Nucleus accumbens (tissue), 56 donors: ENCODE results near the gene RETSAT.

Experiments used
- DNase-seq, 56 donors: peaks; one replicate each; lab custom pipeline; 2025; lab: John Stamatoyannopoulos, UW

RETSAT gene

DNA sequence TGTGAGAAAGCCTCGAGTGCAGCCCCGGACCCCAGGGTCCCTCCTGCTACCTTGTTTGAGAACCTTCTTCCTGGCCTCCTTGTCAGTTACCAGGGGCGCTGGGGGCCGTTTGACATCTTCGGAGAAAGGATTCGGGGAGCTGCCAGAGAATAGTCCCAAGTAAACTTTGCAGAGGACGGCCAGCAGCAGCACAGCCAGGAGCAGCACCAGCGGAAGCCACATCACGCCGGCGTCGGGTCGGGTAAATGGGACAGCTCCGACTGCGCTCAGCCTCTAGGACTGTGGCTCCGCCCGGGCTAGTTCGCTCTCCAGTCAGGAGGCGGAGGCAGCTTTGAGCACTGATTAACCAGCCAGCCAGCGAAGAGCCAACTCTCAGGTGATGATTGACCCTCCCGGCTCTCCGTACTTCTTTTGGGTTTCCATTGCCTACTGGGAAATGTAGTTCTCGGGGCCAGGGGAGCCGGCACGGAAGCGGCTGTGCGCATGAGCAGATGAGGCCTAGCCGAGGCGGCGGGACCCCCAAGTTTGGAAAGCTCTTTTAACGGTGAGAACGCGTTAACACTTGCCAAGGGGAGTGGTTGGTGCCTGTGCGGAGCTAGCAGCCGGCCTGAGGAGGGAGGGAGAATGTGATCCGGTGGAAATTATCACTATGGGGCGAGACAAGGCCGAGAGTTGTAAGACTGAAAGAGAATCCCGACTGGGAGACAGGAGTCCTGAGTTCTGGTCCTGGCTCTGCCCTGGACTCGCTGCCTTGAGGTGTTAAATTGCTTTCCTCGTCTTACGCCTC, at the start of gene RETSAT, which contains the start of gene ELMOD3:
Gene RETSAT, minus strand, starts transcription at position 243 of the 787 bp plus-strand sequence. Its CDS starts 21 bp downstream, at position 222.
Gene ELMOD3, plus strand, starts transcription at position 484 of the 787 bp plus-strand sequence. CDS start 2,430 bp downstream, outside the sequence.
- peak; percentile 72 to 98 (median 94) for DNase-seq

DNA sequence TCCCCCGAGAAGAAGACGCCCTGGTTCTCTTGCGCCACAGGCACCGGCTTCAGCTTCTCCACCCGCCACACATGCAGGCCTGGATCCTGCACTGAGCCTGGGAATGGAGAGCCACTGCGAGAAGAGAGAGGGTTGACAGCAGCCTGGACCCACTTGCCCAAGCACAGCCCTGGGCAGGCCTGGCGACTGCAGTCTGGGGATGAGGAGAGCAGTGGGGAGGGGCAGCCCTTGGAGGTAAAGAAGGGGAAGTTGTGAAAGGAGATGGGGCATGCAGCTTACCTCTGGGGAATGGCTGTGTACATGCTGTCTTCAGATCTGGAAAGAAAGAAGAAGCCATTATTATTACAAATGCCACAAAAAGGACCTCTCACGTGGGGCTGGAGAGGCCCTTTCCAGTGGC, 47.5 kb upstream of the RETSAT start:
- no peak for DNase-seq

DNA sequence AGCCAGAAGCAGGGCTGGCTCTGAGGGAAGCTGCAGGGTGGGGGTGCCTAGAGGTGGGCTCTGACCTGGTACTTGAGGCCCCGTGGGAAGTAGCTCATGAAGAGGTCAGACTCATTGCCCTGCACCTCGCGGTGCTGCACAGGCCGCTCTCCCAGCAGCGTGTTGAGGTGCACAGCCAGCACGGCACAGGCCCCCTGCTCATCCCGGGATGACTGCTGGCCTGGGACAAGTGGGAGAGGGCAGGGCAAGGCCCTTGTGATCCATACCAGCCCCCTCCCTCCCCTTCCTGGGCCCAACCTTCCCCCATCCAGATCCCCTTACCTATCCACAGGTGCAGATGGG, 47.1 kb upstream of the RETSAT start:
- no peak for DNase-seq

DNA sequence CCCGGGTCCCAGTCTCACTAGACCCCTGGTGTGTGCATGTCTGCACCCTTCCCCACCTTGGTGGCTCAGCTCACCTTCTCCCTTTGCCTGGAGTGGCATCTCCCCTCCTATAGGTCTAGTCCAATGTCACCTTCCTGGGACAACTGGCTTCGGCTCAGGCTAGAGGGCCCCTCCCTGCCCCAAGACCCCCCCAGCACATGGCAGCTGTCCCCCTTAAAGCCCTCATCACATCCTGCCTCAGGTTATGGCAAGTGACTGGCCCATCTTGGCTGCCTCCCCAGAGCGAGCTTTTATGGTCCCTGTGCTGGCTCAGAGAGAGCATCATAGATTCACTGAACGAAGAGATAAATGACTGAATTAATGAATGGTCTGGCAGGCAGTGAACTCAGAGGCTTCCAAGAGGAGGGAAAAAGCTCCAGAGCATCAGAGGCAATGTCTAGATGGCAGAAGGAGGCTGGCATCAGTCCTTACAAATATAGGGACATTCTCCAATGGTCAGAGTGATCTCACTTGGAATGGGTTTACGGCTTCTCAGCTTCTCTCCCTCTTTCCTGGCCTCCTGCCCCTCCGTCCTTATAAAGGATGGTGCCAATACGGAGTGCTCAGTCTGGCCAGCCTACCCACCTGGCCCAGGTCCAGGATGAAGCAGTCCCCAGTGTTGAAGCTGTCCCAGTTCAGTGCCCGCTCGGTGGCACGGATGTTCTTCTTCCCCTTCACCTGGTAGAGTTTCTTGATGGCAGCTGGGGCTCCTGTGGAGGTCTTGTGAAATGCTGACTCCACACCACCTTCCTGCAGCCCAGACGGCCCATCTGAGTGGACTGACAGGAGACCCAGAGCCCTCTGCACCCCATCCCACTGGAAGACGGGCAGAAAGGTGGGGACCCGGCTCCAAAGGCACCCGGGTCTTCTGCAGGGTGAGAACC, 46.5 kb upstream of the RETSAT start:
- DNase-seq = peak in 4 of 56 donors; percentile 16 to 38 (median 18)

DNA sequence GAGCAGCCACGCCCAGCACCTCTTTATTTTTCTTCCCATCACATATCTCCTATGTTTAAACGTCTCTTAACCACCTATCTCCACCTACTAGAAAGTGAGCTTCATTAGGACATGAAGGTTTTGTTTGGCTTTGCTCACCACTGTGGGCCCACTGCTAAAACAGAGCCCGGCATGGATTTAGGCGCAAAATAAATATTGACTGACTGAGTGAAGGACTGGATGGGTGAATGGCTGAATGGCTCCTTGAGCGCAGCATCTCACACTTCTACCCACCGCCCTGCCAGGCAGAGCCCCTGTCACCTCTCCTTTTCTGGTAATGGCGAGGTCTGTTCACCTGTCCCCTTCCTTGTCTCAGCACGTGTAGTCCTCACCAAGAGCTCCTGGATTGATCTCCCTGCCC, 45.7 kb upstream of the RETSAT start:
- no peak for DNase-seq

DNA sequence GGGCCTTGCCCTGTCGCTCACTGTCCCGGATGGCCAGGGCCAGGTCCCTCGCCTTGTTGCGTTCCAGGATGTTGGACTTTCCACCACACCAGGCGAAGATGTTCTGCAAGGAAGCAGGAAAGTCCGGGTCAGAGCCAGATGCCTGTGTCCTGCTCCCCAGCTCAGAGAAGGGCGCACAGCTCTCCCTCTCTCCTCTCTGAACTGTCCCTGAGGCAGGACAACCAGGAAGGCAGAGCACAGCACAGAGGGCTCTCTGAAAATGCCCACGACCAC, 44.8 kb upstream of the RETSAT start:
- DNase-seq = no peak

- no peak for DNase-seq
Measured at GRCh38 chr2:85398426-85399182, 44.3 kb upstream of the RETSAT start.

GRCh38 chr2:85397925-85398331, 43.6 kb upstream of the RETSAT start:
- DNase-seq = no peak

GRCh38 chr2:85396531-85397470, 42.5 kb upstream of the RETSAT start:
- DNase-seq = peak in 3 of 56 donors; percentile 12 to 30 (median 24)

- DNase-seq = no peak
Measured at GRCh38 chr2:85395912-85396475, 41.7 kb upstream of the RETSAT start.

- no peak for DNase-seq
Measured at GRCh38 chr2:85394976-85395375, 40.6 kb upstream of the RETSAT start.

DNA sequence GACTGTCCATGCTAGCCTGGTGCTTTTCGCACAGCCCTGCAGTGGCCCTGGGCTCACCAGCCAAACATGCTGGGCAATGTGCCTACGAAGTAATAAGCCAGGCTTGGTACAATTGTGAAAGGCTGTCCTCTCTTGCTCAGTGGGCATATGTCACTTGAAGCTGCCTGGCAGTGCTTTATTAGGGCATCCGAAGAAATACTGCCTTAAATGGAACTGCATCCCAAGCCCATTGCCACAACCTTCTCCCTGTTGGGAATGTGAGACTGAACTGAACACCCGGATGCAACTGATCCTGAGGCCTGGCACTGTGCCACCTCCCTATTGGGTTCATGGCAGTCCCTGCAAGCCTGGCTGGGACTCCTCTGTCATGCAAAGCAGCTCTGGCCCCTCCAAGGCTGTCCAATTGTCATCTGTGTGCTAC, 39.9 kb upstream of the RETSAT start:
- peak in 44 of 56 donors; percentile 16 to 79 (median 64) for DNase-seq

GRCh38 chr2:85393836-85394235, 39.5 kb upstream of the RETSAT start:
- DNase-seq = peak in 1 of 56 donors; percentile 40

- DNase-seq = peak in 22 of 56 donors; percentile 7 to 70 (median 24)
Measured at GRCh38 chr2:85390941-85391669, 36.8 kb upstream of the RETSAT start.

GRCh38 chr2:85388878-85389538, 34.7 kb upstream of the RETSAT start:
- DNase-seq = no peak

- no peak for DNase-seq
Measured at GRCh38 chr2:85387754-85388153, 33.4 kb upstream of the RETSAT start.

GRCh38 chr2:85385746-85386145, 31.4 kb upstream of the RETSAT start:
- DNase-seq = no peak

GRCh38 chr2:85383850-85384249, 29.5 kb upstream of the RETSAT start:
- DNase-seq = no peak
